ENCODE measurements around the gene INTS13.
"Not testable (repeated sequence)": the region's sequence is repeated elsewhere in the genome, so short reads cannot be mapped to it uniquely, and the experiment has no call there.

Gene INTS13

GRCh38 chr12:26970136-26970535, 32.4 kb upstream of the INTS13 start:
- H3K4me3 ChIP-seq (ENCODE audit: low read depth, low read length): no peak overlapping the region

DNA sequence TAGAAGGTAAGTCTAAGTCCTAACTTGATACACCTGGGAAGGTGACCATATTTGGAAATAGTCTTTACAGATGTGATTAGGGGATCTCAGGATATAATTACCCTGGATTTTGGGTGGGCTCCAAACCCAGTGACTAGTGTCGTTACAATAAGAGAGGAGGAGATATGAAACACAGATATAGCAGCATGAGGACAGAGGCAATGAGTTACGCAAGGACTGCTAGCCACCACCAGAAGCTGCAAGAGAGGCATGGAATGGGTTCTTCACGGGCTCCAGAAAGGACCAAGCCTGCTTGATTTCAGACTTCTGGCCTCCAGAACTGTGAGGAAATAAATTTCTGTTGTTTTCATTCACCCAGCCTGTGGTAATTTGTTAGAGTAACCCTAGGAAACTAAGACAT, 29.1 kb upstream of the INTS13 start:
- H3K4me3 ChIP-seq (ENCODE audit: low read depth, low read length): no peak overlapping the region
- TF ChIP-seq CTCF (IDR thresholded peaks at IDR 0.05; ENCODE audit: low read depth, low read length): no peak

More at GRCh38 chr12:26970136-26970535, 32.4 kb upstream of the INTS13 start:
- TF ChIP-seq CTCF (IDR thresholded peaks at IDR 0.05; ENCODE audit: low read depth, low read length): no peak

GRCh38 chr12:26963413-26963812, 25.6 kb upstream of the INTS13 start:
- H3K4me3 ChIP-seq (ENCODE audit: low read depth, low read length): no peak overlapping the region
- TF ChIP-seq CTCF (IDR thresholded peaks at IDR 0.05; ENCODE audit: low read depth, low read length): no peak

DNA sequence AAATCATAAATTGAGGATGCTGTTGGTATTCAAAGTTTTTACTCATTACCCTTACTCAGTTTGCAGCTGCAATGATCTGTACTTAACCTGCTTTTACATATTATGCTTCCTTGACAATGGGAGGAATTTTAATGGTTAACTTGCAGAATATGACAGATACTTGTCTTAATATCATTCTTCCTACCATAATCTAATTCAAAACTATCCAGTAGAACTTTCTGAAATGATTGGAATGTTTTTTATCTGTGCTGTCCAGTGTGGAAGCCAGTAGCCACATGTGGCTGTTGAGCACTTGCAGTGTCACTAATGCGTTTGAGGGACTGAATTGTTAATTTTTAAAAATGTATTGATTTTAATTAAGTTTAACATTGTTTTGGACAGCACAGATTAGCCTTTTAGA, 24.0 kb upstream of the INTS13 start:
- no peak for TF ChIP-seq CTCF (IDR thresholded peaks at IDR 0.05; ENCODE audit: low read depth, low read length)
- no peak overlapping the region for H3K4me3 ChIP-seq (ENCODE audit: low read depth, low read length)

DNA sequence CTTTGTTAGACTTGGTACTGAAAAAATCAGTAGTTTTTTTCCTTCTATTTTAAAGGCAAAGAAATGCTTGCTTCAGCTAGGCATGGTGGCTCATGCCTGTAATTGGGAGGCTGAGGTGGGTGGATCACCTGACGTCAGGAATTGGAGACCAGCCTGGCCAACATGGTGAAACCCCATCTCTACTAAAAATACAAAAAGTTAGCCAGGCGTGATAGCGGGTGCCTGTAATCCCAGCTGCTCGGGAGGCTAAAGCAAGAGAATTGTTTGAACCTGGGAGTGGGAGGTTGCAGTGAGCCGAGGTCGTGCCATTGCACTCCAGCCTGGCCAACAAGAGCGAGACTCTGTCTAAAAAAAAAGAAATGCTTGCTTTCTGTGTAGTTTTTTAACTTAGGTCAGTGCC, 23.6 kb upstream of the INTS13 start:
- not testable (repeated sequence) for H3K4me3 ChIP-seq (ENCODE audit: low read depth, low read length)

GRCh38 chr12:26954027-26954426, 16.2 kb upstream of the INTS13 start:
- no peak for TF ChIP-seq CTCF (IDR thresholded peaks at IDR 0.05; ENCODE audit: low read depth, low read length)
- no peak overlapping the region for H3K4me3 ChIP-seq (ENCODE audit: low read depth, low read length)

DNA sequence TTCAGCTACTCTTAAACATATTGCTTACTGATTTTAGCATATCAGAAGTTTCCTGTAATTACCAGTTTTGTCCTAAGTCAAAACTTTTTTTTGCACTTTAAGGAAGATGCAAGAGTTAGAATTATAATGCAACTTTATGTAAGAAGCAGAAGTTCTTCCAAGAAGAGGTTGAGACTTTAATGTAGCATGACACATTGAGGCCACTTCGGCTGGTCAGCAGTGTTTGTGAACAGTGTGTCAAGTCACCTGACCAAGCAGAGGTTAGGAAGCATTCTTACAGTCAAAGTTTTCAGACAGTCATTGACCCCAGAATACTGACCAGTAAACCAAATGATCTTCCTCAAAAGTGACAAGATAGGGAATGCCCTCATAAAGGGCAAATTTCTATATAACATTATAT, 15.7 kb upstream of the INTS13 start:
- no peak for TF ChIP-seq CTCF (IDR thresholded peaks at IDR 0.05; ENCODE audit: low read depth, low read length)
- no peak overlapping the region for H3K4me3 ChIP-seq (ENCODE audit: low read depth, low read length)

DNA sequence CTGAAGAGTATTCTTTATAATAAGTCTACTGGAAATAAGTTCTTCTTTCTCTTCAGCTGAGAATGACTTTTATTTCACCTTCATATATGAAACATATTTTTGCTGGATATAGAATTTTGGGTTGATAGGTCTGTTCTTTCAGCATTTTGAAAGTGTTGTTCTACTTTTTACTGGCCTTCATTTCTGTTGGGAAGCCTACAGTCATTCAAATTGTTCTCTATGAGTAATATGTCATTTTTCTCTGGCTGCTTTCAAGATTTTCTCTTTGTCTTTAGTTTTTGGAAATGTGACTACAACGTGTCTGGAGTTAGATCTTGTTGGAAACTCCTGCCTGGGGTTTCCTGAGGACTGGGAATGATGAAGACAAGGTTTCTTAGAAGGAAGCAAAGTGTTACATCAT, 10.5 kb upstream of the INTS13 start:
- TF ChIP-seq CTCF (IDR thresholded peaks at IDR 0.05; ENCODE audit: low read depth, low read length): no peak
- H3K4me3 ChIP-seq (ENCODE audit: low read depth, low read length): no peak overlapping the region
